K562 (cell line): ENCODE results near the gene FCRL6. TPM values are rescaled to one million over a fixed set of nuclear protein-coding genes. Genes with fewer than 3 reads are reported as not detected.

ENCODE experiments used
- GTF2E2 ChIP-seq: fragments of 200-800 bp; sonication (Bioruptor generic); IDR thresholded peaks from 2 replicates; pipeline ENCODE4 v1.6.1; 2016; ENCODE audit warnings: missing genetic modification characterization, missing compliant biosample characterization
- SFPQ ChIP-seq: fragments of 200-400 bp; formaldehyde crosslinking; IDR thresholded peaks from 2 replicates; pipeline ENCODE4 v1.6.1; 2017; ENCODE audit warnings: mild to moderate bottlenecking, low read depth, low read length, moderate library complexity
- SRSF1 ChIP-seq: fragments of 200-400 bp; formaldehyde crosslinking; IDR thresholded peaks from 2 replicates; pipeline ENCODE4 v1.6.1; 2017; ENCODE audit warnings: mild to moderate bottlenecking, low read depth, low read length, moderate library complexity
- ZBTB40 ChIP-seq, 2 experiments: fragments of 450-650 bp in 1 of 2; sonication (generic) in 1 of 2; formaldehyde crosslinking in 1 of 2; IDR thresholded peaks; 2 replicates each; pipeline versions ENCODE4 v1.7.1 to v1.9.0; 2016 to 2022; ENCODE audit warnings: inconsistent platforms in 1 of 2, mild to moderate bottlenecking in 1 of 2, missing genetic modification reagents in 1 of 2
- ZNF232 ChIP-seq: sonication (generic); formaldehyde crosslinking; IDR thresholded peaks from 2 replicates; pipeline ENCODE4 v1.8.0; 2022; ENCODE audit warnings: mild to moderate bottlenecking, missing genetic modification reagents
- polyA plus RNA-seq, 8 experiments: library from polyadenylated mRNA; depleted of rRNA in 4 of 8; stranded (reverse) in 5 of 8; unstranded in 3 of 8; fragments of >200 nt; fragmentation: Nextera tagmentation in 2 of 8; fragmentation: Illumina TruSeq in 1 of 8; extraction: Ambion mirVana in 2 of 8; extraction: Trizol in 1 of 8; gene quantifications; 2 replicates each; pipeline versions ENCODE4 v1.2.1 to v1.2.3, GENCODE V29; 2011 to 2014; ENCODE audit warnings: inconsistent platforms in 1 of 8, missing spikeins in 1 of 8
- total RNA-seq, 7 experiments: library from RNA; depleted of rRNA in 6 of 7; stranded (reverse); fragments of >200 nt in 6 of 7; fragmentation: Illumina TruSeq in 2 of 7; extraction: Trizol in 2 of 7; gene quantifications; 2 replicates each; pipeline versions ENCODE4 v1.2.1 to v1.2.3, GENCODE V29; 2011 to 2021; ENCODE audit warnings: low replicate concordance in 1 of 7
- TF ChIP-seq, protein P1 (sequence below): conservative IDR thresholded peaks from 2 replicates; pipeline ENCODE4 v1.6.1; 2011; ENCODE audit warnings: low read depth, mild to moderate bottlenecking, low read length; ENCODE audit not compliant: control insufficient read depth

Gene FCRL6
- total and polyA plus RNA-seq, 9 of the 15 experiments (the other 6 are each of a cell fraction or from before 2014, with no cell fraction given), result not detected

GRCh38 chr1:159771127-159771895, 30.8 kb upstream of the FCRL6 start (continued):
- no peak for TF ChIP-seq ZBTB40 (IDR thresholded peaks at IDR 0.05)
- no peak for TF ChIP-seq ZBTB40 (CRISPR knock-in tag; IDR thresholded peaks at IDR 0.05)
- no peak for TF ChIP-seq GTF2E2 (tag)
- TF ChIP-seq, protein P1, sequence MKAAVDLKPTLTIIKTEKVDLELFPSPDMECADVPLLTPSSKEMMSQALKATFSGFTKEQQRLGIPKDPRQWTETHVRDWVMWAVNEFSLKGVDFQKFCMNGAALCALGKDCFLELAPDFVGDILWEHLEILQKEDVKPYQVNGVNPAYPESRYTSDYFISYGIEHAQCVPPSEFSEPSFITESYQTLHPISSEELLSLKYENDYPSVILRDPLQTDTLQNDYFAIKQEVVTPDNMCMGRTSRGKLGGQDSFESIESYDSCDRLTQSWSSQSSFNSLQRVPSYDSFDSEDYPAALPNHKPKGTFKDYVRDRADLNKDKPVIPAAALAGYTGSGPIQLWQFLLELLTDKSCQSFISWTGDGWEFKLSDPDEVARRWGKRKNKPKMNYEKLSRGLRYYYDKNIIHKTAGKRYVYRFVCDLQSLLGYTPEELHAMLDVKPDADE, result no peak
- TF ChIP-seq SFPQ, result no peak
- TF ChIP-seq ZNF232 (CRISPR knock-in tag), result no peak
- TF ChIP-seq SRSF1, result no peak
